ENCODE data around the gene NCAN. TPM values are rescaled to one million over a fixed set of nuclear protein-coding genes. Genes with fewer than 3 reads are reported as not detected.

NCAN gene
- total and polyA plus RNA-seq, 2 of the 4 experiments (the other 2 are of a cell fraction): not detected

DNA sequence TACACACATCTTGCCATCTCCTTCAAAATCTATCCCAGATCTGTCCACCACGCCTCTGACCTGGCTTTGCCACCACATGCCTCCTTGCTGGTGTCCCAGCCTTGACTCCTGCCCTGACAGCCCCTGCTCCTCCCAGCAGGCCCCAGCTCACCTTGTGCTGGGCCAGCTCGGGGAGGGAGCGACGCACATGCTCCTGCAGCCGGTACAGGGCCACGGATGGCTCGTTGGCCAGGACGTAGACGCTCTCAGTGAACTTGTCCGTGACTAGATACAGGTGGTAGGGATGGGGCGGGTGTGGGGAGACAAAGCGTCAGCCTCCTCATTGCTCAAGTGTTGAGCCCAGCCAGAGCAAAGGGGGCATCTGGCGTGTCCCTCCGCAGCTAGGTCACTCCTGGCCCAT, 25.0 kb upstream of the NCAN start:
- Histone ChIP-seq H3K9ac (ENCODE audit: low read depth, low read length) (no peak overlapping the region), H4K5ac (ENCODE audit: low read depth, low read length) (no peak overlapping the region), H3K79me1 (ENCODE audit: low read depth in 1 of 2, low read length in 2 of 2) (peaks cover 29 to 50% of the 10 kb centered on the region in 2 experiments), H3K9me1 (ENCODE audit: insufficient read depth, low read length) (no peaks in the 10 kb centered on the region; the same call in 1 of the 2 replicates), H4K8ac (ENCODE audit: low read depth in 2 of 2, low read length in 2 of 2) (no peak overlapping the region), H3K18ac (ENCODE audit: low read depth, low read length) (no peak overlapping the region), H3K14ac (replicated peaks; ENCODE audit: low read depth, low read length) (no peak overlapping the region), H3K27ac (ENCODE audit: insufficient read depth, low read length) (no peak overlapping the region), H3K4me2 (ENCODE audit: low read depth, low read length) (no peak overlapping the region), H3K9me3 (ENCODE audit: control insufficient read depth, insufficient read depth, low read length) (no peaks in the 10 kb centered on the region), H2AK9ac (replicated peaks; ENCODE audit: low read depth, low read length, poor library complexity) (no peak overlapping the region), H2BK5ac (ENCODE audit: low read depth, low read length, poor library complexity, severe bottlenecking) (no peak overlapping the region), H2AK5ac (ENCODE audit: low read depth, low read length) (no peak overlapping the region), H3K4me3 (ENCODE audit: insufficient read depth, low read depth, low read length) (no peak overlapping the region), H2BK120ac (ENCODE audit: low read depth, low read length) (no peak overlapping the region), H3K4me1 (ENCODE audit: control insufficient read depth, insufficient read depth, low read length) (no peaks in the 10 kb centered on the region), H2BK15ac (ENCODE audit: low read depth, low read length) (no peak overlapping the region), H3K56ac (ENCODE audit: extremely low read depth, insufficient read depth, low read length) (no peak overlapping the region), H4K20me1 (ENCODE audit: insufficient read depth, low read length) (peaks cover 7% of the 10 kb centered on the region), H4K91ac (ENCODE audit: insufficient read depth, low read depth, low read length) (no peak overlapping the region), H3K27me3 (ENCODE audit: control insufficient read depth, insufficient read depth, low read length) (no peaks in the 10 kb centered on the region), H2BK20ac (ENCODE audit: low read depth, low read length) (no peak overlapping the region), H3K4ac (ENCODE audit: low read depth, low read length) (no peak overlapping the region), H3K23ac (ENCODE audit: low read depth, low read length) (no peak overlapping the region), H3K36me3 (ENCODE audit: control insufficient read depth, insufficient read depth, low read length) (peaks cover 18% of the 10 kb centered on the region), H2AFZ (replicated peaks; ENCODE audit: low read length, poor library complexity) (no peak overlapping the region)
- no TSS peak for BruUV-seq (replicated peaks)
- DNase-seq (no peak), ATAC-seq (ENCODE audit: low read depth) (no peak)
- dilution Hi-C loops (cut with HindIII; ENCODE audit: low sequenced_read_pairs, unreplicated experiment) (no loop called here), in situ Hi-C loops (cut with MboI; ENCODE audit: low sequenced_read_pairs) (no loop called here), intact Hi-C loops (cut with micrococcal nuclease) (no loop called here)
- WGBS, 2 experiments (ENCODE audit: extremely low coverage in 2 of 2, insufficient read length in 1 of 2): 100% methylated on average over 8 of the region's 14 CpGs; no CpG with 5 or more reads in 1 of the 2 experiments
- ChIA-PET POLR2A (ENCODE audit: unreplicated experiment) (no interaction called here), CTCF (no interaction called here)
- TF ChIP-seq RCOR1 (IDR thresholded peaks at IDR 0.05; ENCODE audit: insufficient replicate concordance, low read length): no peak
- TF ChIP-seq BHLHE40 (IDR thresholded peaks at IDR 0.05; ENCODE audit: low read depth, low read length): no peak
- no peak for TF ChIP-seq FOS (IDR thresholded peaks at IDR 0.05; ENCODE audit: low read depth, low read length)
- TF ChIP-seq SMC3 (IDR thresholded peaks at IDR 0.05; ENCODE audit: low read depth, low read length): no peak
- no peak for TF ChIP-seq CTCF (conservative IDR thresholded peaks at IDR 0.05; ENCODE audit: low read depth, low read length)
- TF ChIP-seq RFX5 (IDR thresholded peaks at IDR 0.05; ENCODE audit: low read depth, low read length): no peak
